ENCODE measurements around the gene CISTR.
"Not testable (repeated sequence)": the region's sequence is repeated elsewhere in the genome, so short reads cannot be mapped to it uniquely, and the experiment has no call there.

CISTR gene

DNA sequence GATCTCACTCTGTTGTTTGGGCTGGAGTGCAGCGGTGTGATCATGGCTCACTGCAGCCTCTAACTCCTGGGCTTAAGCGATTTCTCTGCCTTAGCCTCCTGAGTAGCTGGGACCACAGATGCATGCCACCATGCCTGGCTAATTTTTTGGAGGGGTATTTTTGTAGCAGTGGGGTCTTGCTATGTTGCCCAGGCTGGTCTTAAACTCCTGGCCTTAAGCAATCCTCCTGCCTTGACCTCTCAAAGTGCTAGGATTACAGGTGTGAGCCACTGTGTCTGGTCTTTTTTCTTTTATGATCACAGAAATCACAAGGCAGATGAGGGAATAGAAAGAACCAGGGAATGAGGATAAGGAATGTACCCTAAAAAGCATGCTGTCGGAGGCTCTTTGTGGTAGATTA, 11.0 kb upstream of the CISTR start:
- DNase-seq (ENCODE audit: low spot score): not testable (repeated sequence)

- DNase-seq (ENCODE audit: low spot score): no peak
Measured at GRCh38 chr12:53761306-53761705, 9.5 kb upstream of the CISTR start.

DNA sequence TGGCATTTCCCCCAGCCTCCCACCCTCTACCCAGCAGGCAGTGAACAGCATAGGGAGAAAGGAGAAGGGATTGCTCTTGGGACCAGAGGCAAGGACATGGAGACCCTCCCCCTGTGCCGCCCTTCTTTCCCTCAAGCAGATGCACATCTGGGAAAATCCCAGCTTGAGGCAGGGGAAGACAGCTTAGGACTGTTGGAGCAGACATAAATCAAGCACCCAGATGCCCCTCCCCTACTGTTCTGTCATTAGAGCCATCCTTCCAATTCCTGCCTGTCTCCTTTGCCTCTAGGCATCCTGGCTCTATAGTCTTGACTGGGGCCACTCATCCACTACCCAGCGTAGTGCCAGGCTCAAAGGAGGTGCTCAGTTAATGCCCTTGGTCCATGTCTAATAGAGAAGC, 7.5 kb upstream of the CISTR start:
- no peak for DNase-seq (ENCODE audit: low spot score)

DNA sequence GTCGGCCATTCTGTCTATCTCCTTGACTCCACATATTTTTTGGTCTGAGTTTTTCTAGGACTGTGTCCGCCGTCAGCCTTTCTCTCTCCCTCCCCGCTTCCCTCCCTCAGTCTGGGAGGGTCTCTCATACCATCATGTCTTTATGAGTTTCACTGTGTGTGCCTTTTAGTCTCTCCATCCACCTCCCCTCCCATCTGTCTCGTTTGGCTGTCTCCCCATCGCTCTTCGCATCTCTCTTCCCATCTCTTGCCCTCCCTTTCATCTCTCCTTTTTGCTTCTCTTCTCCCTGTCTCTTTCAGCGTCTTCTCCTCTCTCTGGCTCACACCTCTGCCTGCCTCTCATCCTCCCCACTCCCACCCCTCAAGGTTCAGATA, 6.9 kb upstream of the CISTR start:
- no peak for DNase-seq (ENCODE audit: low spot score)

GRCh38 chr12:53758081-53758729, 6.4 kb upstream of the CISTR start:
- no peak for DNase-seq (ENCODE audit: low spot score)

- peak; percentile 76 for DNase-seq (ENCODE audit: low spot score)
Measured at GRCh38 chr12:53757101-53757770, 5.5 kb upstream of the CISTR start.

GRCh38 chr12:53756300-53757100, 4.7 kb upstream of the CISTR start:
- DNase-seq (ENCODE audit: low spot score): no peak

DNA sequence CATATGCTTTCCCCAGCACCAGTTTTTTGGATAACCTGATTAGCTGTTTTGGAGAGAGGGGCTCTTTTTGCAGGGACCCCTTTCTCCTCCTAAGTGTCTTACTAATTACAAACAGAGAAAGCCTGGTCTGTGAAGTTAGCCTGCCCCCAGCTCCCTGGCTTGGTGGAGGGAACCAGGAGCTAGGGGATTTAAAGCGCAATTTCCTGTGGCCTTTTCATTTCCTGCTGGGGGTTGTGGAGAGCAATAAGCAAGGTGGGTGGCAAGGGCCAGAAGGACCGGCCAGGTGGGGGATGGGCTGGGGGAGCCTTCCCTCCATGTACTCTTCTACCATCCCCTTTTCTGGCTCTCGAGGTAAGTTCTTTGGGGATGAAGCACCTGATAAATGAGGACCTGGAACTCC, 4.1 kb upstream of the CISTR start:
- no peak for DNase-seq (ENCODE audit: low spot score)

GRCh38 chr12:53755451-53755891, 3.7 kb upstream of the CISTR start:
- no peak for DNase-seq (ENCODE audit: low spot score)

DNA sequence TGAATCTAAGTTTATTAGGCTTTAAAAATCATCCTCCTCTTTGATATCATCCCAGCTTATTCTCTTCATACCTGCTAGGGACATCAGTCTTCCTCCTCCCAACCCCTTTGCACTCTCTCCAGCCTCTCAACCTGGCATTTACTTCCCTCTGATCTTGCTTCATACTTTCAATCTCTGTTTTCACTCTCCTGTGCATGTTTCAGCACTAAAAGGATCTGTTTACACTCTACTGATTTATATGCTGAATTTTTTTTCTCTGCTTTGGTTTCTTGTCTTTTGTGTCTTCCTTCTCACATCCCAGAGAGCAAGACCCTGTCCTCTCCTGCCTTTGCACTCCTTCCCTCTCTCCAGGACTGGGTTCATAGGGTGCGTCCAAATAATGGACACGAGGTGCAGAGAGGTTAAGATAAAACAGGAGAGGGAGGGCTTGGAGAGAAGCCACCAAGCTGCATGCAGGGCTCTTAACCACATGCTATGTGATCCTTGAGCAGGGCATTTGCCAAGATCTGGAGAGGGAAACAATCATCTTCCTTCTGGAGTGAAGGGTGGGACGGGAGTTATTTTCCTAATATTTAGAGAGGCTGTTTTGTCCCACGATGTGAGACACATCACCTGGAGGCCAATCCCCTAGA, 3.0 kb upstream of the CISTR start:
- peak; percentile 44 for DNase-seq (ENCODE audit: low spot score)

DNA sequence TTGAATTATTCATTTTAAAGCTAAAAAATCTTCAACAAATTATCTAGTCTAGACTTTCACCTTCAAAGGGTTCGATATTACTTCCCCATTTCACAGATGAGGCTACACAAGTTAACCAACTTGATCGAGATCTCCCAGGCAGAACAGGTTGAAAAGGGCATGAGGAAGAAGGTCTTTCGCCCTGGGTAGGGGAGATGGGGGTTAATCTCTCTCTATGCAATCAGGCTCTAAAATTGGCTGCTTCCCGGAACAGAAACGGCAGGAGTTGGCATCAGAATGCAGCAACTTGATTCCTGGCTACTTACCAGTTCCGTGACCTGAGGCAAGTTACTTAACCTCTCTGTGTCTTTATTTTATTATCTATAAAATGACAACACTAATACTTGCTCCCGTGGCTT, 2.4 kb upstream of the CISTR start:
- DNase-seq (ENCODE audit: low spot score): no peak

DNA sequence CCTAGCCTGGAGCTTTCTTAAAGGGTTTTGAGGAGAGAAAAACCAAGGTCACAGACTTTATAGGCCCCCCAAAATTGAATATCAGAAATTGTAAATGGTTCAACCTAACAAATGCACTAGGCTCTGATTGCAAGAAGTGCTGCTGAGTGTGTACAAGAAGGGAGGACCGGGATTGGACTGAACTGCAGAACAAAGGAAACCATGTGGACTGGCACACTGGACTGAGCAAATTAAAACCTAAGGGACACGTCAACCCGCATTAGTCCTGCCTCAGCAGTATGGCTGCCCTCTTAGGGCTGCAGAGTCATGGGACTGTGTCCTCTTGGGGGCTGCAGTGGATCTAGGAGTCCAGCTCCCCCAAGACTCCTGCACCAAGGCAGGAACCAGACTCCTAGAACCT, 842 bp upstream of the CISTR start:
- DNase-seq (ENCODE audit: low spot score): no peak

DNA sequence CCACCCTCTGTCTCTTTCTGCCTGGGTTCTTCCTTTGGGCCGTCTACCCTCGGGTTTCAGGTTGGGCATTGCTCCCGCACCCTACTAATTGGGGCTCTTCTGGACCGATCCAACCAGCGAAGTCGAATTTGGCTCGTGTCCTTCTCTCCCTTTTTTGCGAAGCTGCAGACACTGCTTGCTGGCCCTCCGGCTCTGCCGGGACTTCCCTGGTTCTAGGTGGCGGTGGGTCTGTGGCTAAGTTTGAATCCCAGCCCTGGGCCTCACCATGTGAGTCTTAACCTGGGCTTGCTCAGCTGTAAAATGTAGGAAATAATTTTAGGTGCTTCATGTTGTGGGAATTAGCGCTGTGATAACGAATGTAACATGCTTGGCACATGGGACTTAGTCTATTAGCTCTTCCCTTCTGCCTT, 418 bp upstream of the CISTR start:
- DNase-seq (ENCODE audit: low spot score): no peak

DNA sequence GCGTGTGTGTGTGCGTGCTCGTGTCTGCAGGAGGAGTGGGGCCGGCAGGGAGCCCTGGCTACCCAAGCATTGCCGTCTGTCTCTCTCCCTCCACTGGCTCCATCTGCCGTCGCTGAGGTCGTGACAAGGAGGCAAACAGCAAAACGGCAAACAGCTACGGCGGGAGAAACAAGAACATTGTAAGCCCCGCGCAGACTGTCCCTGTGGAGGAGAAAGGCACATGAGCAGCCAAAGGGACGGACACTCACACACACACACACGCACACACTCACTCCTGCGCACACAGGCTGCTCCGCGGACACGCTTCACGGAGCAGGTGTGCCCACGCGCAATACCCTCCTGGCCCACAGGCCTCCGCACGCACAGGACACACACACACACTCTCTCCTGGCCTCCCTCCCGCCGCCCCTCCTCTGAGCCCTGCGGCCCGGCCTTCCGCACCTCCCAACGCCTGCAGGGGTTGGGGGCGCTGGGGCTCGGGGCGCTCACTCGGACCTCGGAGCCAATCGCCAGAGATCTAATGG, 905 bp downstream of the CISTR start:
- no peak for DNase-seq (ENCODE audit: low spot score)

DNA sequence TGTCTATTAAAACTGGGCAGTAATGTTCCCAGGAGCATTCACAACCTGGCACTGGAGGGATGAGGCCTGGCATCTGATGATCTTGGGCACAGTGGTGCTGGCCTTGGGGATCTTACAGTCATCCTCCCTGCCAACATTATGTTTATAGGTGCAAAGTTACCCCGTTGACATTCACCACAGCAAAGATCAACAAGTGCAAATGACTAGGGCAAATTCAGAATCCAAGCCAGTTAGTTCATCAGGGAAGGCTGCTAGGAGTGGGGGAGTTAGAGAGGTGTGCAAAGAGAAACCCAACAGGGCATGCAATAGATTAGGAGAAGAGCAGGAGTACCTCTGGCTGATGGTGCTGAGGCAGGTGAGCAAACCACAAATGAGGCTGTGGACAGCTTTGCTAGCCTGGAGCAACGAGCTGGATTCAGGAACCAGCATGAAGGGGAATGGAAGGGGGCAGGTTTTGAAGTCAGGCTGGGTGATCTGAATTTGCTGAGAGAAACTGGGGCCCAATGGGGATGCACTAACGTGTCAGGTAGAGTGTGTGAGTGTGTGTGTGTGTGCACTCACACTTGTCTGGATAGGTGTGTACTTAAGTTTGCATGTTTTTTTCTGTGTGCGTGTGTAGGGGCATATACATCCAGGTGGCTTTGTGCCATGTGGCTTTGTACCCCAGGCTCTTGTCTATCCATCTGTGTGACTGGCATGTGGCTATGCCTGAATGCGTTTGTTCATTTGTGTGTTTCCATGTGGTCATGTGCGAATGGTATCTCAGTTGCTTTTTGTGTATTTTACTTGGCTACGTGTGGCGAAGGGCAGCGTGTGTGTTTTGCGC, 1.6 kb downstream of the CISTR start:
- DNase-seq (ENCODE audit: low spot score): no peak

DNA sequence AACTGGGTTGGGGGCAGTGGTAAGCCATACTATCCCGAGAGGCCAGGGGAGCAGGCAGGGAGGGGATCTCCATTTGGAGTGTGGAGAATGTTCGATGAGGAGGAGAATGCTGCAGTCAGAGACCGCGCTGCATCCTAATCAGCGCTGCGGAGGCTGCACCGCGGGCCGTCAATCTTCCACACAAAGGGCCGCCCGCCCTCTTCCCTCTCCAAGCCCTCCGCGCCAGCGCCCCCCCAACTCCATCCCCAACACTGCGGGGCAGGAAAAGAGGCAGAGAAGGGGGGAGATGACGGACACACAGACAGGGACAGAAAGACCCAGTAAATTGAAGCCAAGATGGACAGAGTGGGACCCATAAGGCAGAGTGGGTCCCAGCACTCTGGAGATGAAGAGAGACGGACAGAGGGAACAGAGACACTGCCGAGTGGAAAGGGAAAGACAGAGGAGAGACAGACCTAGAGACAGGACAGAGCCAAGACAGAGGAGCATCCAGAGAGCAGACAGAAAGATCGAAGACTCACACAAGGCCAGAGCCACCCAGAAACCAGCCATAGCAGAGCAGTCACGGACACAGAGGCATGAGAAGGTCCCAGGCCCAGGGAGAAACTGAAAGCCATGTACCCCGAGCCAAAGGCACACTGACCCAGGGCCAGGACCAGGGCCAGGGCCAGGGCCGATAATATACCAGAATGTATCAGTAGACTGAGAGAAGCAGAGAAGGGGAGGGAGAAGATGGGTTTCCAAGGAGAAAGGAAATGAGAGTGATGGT, 3.5 kb downstream of the CISTR start:
- no peak for DNase-seq (ENCODE audit: low spot score)

- DNase-seq (ENCODE audit: low spot score): no peak
Measured at GRCh38 chr12:53747095-53747494, 4.7 kb downstream of the CISTR start.

- peak; percentile 94 for DNase-seq (ENCODE audit: low spot score)
Measured at GRCh38 chr12:53746592-53747092, 5.1 kb downstream of the CISTR start.

- no peak for DNase-seq (ENCODE audit: low spot score)
Measured at GRCh38 chr12:53744751-53745150, 7.0 kb downstream of the CISTR start.

DNA sequence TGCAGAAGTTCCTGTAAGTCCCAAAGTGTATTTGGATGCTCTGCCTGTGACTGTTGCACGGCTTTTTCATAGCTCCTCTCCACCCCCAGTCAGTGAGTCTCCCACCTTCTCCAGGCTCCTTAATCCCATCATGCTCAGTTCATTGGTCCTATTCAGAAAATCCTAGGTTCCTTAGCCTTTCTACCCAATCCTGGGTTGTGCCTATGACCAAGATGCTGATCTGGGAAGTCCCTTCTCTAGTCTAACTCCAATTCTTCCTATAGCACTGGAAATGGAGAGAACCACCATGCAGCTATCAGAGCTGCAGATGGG, 7.7 kb downstream of the CISTR start:
- DNase-seq (ENCODE audit: low spot score): no peak
